ENCODE results near the gene PREPL. TPM values are rescaled to one million over a fixed set of nuclear protein-coding genes. Genes with fewer than 3 reads are reported as not detected.

Gene PREPL
- total RNA-seq, 1 donor, result 78.4 TPM

DNA sequence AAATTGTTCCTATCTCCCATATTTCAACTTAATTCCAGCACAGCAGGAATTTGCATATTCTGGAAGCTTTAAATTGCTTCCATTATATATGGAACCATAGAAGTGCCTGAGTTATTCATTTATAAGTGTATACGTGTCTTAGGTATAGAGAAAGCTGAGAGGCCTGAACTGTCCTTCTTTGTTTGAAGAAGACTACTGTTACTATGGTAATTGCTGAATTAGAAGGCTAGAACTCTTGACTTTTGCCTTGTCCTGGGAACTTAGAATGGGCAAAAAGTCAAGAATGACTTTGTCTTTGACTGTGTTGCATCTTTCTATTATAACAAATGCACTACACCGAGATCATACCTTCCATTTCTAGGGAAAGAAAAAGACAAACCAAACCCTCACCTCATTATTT, 16.2 kb upstream of the PREPL start:
- TF ChIP-seq, protein P1, sequence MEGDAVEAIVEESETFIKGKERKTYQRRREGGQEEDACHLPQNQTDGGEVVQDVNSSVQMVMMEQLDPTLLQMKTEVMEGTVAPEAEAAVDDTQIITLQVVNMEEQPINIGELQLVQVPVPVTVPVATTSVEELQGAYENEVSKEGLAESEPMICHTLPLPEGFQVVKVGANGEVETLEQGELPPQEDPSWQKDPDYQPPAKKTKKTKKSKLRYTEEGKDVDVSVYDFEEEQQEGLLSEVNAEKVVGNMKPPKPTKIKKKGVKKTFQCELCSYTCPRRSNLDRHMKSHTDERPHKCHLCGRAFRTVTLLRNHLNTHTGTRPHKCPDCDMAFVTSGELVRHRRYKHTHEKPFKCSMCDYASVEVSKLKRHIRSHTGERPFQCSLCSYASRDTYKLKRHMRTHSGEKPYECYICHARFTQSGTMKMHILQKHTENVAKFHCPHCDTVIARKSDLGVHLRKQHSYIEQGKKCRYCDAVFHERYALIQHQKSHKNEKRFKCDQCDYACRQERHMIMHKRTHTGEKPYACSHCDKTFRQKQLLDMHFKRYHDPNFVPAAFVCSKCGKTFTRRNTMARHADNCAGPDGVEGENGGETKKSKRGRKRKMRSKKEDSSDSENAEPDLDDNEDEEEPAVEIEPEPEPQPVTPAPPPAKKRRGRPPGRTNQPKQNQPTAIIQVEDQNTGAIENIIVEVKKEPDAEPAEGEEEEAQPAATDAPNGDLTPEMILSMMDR (IDR thresholded peaks at IDR 0.05; ENCODE audit: insufficient read depth, low read length), result no peak
- DNase-seq (ENCODE audit: low read depth), result no peak
- no peak overlapping the region for H3K4me3 ChIP-seq (ENCODE audit: low read depth, low read length)

DNA sequence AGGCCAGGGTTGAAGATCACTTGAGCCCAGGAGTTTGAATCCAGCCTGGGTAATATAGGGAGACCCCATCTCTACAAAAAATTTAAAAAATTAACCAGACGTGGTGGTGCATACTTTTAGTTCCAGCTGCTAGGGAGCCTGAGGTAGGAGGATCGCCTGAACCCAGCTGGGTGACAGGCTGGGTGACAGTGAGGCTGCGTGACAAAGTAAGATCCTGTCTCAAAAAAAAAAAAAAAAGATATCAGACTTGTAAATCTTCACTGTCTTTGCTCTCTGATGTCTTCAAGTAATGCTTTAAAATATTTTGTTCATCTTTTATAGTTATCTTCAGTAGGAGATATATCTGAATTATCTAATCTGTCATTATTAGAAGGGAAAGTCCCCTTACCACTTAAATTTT, 11.0 kb upstream of the PREPL start:
- H3K4me3 ChIP-seq (ENCODE audit: low read depth, low read length), result no peak overlapping the region
- no peak for DNase-seq (ENCODE audit: low read depth)
- TF ChIP-seq, protein P1 (IDR thresholded peaks at IDR 0.05; ENCODE audit: insufficient read depth, low read length), result no peak

- TF ChIP-seq, protein P1 (IDR thresholded peaks at IDR 0.05; ENCODE audit: insufficient read depth, low read length), result no peak
- no peak for DNase-seq (ENCODE audit: low read depth)
Measured at GRCh38 chr2:44371445-44371844, 10.2 kb upstream of the PREPL start.

DNA sequence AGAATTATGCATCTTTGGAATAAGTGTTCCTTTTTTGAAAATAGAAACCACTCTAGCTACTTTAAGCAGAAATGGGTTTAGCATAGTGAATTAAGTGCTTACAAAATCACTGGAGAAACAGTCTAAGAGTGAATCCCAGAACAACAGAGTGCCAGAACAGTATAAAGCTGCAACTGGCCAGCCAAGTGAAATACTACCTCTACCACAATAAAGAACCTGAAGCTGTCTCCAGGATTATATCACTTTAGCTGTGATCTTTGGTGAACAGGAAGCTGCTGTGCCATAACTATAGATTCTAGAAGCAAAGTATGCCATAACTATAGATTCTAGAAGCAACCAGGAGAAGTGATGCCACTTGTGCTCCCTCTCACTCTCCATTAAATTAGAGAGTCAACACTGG, 8.1 kb upstream of the PREPL start:
- DNase-seq (ENCODE audit: low read depth), result no peak
- TF ChIP-seq, protein P1 (IDR thresholded peaks at IDR 0.05; ENCODE audit: insufficient read depth, low read length), result no peak
- H3K4me3 ChIP-seq (ENCODE audit: low read depth, low read length), result no peak overlapping the region

More at GRCh38 chr2:44371445-44371844, 10.2 kb upstream of the PREPL start:
- H3K4me3 ChIP-seq (ENCODE audit: low read depth, low read length), result no peak overlapping the region

- no peak for DNase-seq (ENCODE audit: low read depth)
- TF ChIP-seq, protein P1 (IDR thresholded peaks at IDR 0.05; ENCODE audit: insufficient read depth, low read length), result no peak
- H3K4me3 ChIP-seq (ENCODE audit: low read depth, low read length), result no peak overlapping the region
Measured at GRCh38 chr2:44367591-44367990, 6.3 kb upstream of the PREPL start.

GRCh38 chr2:44364604-44365003, 3.3 kb upstream of the PREPL start:
- TF ChIP-seq, protein P1 (IDR thresholded peaks at IDR 0.05; ENCODE audit: insufficient read depth, low read length), result no peak
- H3K4me3 ChIP-seq (ENCODE audit: low read depth, low read length), result no peak overlapping the region
- DNase-seq (ENCODE audit: low read depth), result no peak

Data from fibroblast of the aortic adventitia (primary cell).